Right atrium auricular region (tissue), 2 donors: ENCODE results near the gene HEPN1. TPM values are rescaled to one million over a fixed set of nuclear protein-coding genes. Genes with fewer than 3 reads are reported as not detected.

Source experiments
- DNase-seq: peaks from one replicate; pipeline ENCODE4 v3.0.0-alpha.2; 2019; ENCODE audit warnings: low spot score
- H3K27ac ChIP-seq, 2 donors: fragments of 200-600 bp; sonication (generic); 1 replicate in 1 of 2; 2 replicates in 1 of 2; pipeline ENCODE4 v1.5.1; 2016 to 2019
- H3K27me3 ChIP-seq, 2 donors: fragments of 200-600 bp; sonication (generic); one replicate each; pipeline versions ENCODE4 v1.5.1 to v1.6.0; 2017 to 2019
- H3K36me3 ChIP-seq: fragments of 200-600 bp; sonication (generic); one replicate; pipeline ENCODE4 v1.5.1; 2016
- H3K4me1 ChIP-seq, 2 donors: fragments of 200-600 bp; sonication (generic); one replicate each; pipeline versions ENCODE4 v1.5.1 to v1.6.0; 2017 to 2019
- H3K4me3 ChIP-seq, 2 donors: fragments of 200-600 bp; sonication (generic); 1 replicate in 1 of 2; 2 replicates in 1 of 2; pipeline ENCODE4 v1.5.1; 2017 to 2019; ENCODE audit warnings: mild to moderate bottlenecking in 1 of 2, moderate library complexity in 1 of 2
- H3K9me3 ChIP-seq, 2 donors: fragments of 200-600 bp; sonication (generic); one replicate each; pipeline ENCODE4 v1.5.1; 2019
- CTCF ChIP-seq, 2 donors: fragments of 200-600 bp; sonication (generic); IDR thresholded peaks; one replicate each; pipeline ENCODE4 v1.5.1; 2019; ENCODE audit warnings: antibody characterized with exemption in 2 of 2
- total RNA-seq, 2 donors: library from RNA; depleted of rRNA; stranded (reverse); fragments of >200 nt; gene quantifications; one replicate each; pipeline ENCODE4 v1.1.0, GENCODE V29; 2016

The HEPN1 gene
- total RNA-seq, 2 donors from 2014 or later = not detected

GRCh38 chr11:124873951-124874350 lies 45.1 kb upstream of the HEPN1 start:
- TF ChIP-seq CTCF (IDR thresholded peaks at IDR 0.05) = no peak
- H3K4me3 ChIP-seq = no peak overlapping the region
- H3K27ac ChIP-seq = no peak overlapping the region
- no peaks in the 10 kb centered on the region for H3K36me3 ChIP-seq
- H3K27me3 ChIP-seq = peaks cover 0 to 14% of the 10 kb centered on the region in 2 donors
- H3K4me1 ChIP-seq = peaks cover 0 to 22% of the 10 kb centered on the region in 2 donors
- H3K9me3 ChIP-seq = no peaks in the 10 kb centered on the region
- no peak for DNase-seq

GRCh38 chr11:124874571-124875255 lies 44.3 kb upstream of the HEPN1 start:
- H3K36me3 ChIP-seq = no peaks in the 10 kb centered on the region
- no peaks in the 10 kb centered on the region for H3K9me3 ChIP-seq
- H3K27ac ChIP-seq = no peak overlapping the region
- TF ChIP-seq CTCF (IDR thresholded peaks at IDR 0.05) = no peak
- H3K27me3 ChIP-seq = peaks cover 0 to 6% of the 10 kb centered on the region in 2 donors
- H3K4me1 ChIP-seq = peaks cover 0 to 18% of the 10 kb centered on the region in 2 donors
- H3K4me3 ChIP-seq = no peak overlapping the region
- no peak for DNase-seq

GRCh38 chr11:124875401-124875800 lies 43.6 kb upstream of the HEPN1 start:
- no peaks in the 10 kb centered on the region for H3K36me3 ChIP-seq
- no peak for DNase-seq
- no peaks in the 10 kb centered on the region for H3K9me3 ChIP-seq
- H3K4me3 ChIP-seq = peak overlapping the region in 1 of 2 donors; percentile 57
- H3K4me1 ChIP-seq = peaks cover 0 to 18% of the 10 kb centered on the region in 2 donors
- peaks cover 0 to 3% of the 10 kb centered on the region in 2 donors for H3K27me3 ChIP-seq
- no peak overlapping the region for H3K27ac ChIP-seq
- no peak for TF ChIP-seq CTCF (IDR thresholded peaks at IDR 0.05)

- Histone ChIP-seq H3K36me3 (no peaks in the 10 kb centered on the region), H3K4me3 (peak overlapping the region; percentile 53 to 57), H3K27ac (peak overlapping the region; percentile 75 to 82), H3K27me3 (peaks cover 0 to 3% of the 10 kb centered on the region in 2 donors), H3K9me3 (no peaks in the 10 kb centered on the region), H3K4me1 (peaks cover 0 to 18% of the 10 kb centered on the region in 2 donors)
- DNase-seq = peak; percentile 94
- peak; percentile 61 to 91 for TF ChIP-seq CTCF (IDR thresholded peaks at IDR 0.05)
Observed at GRCh38 chr11:124875943-124876817, 42.9 kb upstream of the HEPN1 start.

- Histone ChIP-seq H3K36me3 (no peaks in the 10 kb centered on the region), H3K4me3 (peak overlapping the region; percentile 53 to 57), H3K27me3 (peaks cover 0 to 3% of the 10 kb centered on the region in 2 donors), H3K4me1 (peaks cover 0 to 18% of the 10 kb centered on the region in 2 donors), H3K27ac (peak overlapping the region; percentile 75 to 82), H3K9me3 (no peaks in the 10 kb centered on the region)
- DNase-seq = no peak
- no peak for TF ChIP-seq CTCF (IDR thresholded peaks at IDR 0.05)
Observed at GRCh38 chr11:124876818-124877630, 42.0 kb upstream of the HEPN1 start.
